CD4-positive, alpha-beta memory T cell (primary cell): ENCODE results near the gene CD86. TPM values are rescaled to one million over a fixed set of nuclear protein-coding genes. Genes with fewer than 3 reads are reported as not detected.
A peak's percentile ranks its signal among the peaks of the same experiment; 100 is the strongest.

ENCODE experiments used
- CTCF ChIA-PET: fragments of 350-600 bp; sonication (Branson Sonifier 250); formaldehyde crosslinking; loops from one replicate; lab custom pipeline; 2021; ENCODE audit warnings: inconsistent platforms; ENCODE audit not compliant: partially characterized antibody; lab: Charles Lee
- POLR2A ChIA-PET: fragments of 350-600 bp; sonication (Branson Sonifier 250); formaldehyde crosslinking; loops from one replicate; lab custom pipeline; 2021; ENCODE audit not compliant: partially characterized antibody; lab: Charles Lee
- DNase-seq, 5 donors: peaks; one replicate each; pipeline versions ENCODE4 v3.0.0 to v3.0.0-alpha.2; 2020 to 2022; ENCODE audit warnings: mixed read lengths in 1 of 5
- H3K27ac ChIP-seq: one replicate; pipeline ENCODE4 v1.7.0; 2013; ENCODE audit warnings: low read depth, low read length
- H3K27me3 ChIP-seq: 2 replicates; pipeline ENCODE4 v1.7.0; 2013; ENCODE audit warnings: mild to moderate bottlenecking, low read length, moderate library complexity; ENCODE audit not compliant: insufficient read depth
- H3K36me3 ChIP-seq: 2 replicates; pipeline ENCODE4 v1.7.0; 2013; ENCODE audit warnings: mild to moderate bottlenecking, low read length, moderate library complexity; ENCODE audit not compliant: insufficient read depth
- H3K4me1 ChIP-seq: 2 replicates; pipeline ENCODE4 v1.7.0; 2013; ENCODE audit warnings: mild to moderate bottlenecking, low read length, moderate library complexity; ENCODE audit not compliant: insufficient read depth
- H3K4me3 ChIP-seq, 2 donors: one replicate each; pipeline ENCODE4 v1.7.0; 2013; ENCODE audit warnings: low read length in 2 of 2, mild to moderate bottlenecking in 1 of 2
- H3K9me3 ChIP-seq, 2 donors: one replicate each; pipeline ENCODE4 v1.7.0; 2013; ENCODE audit warnings: low read length in 2 of 2, control low read depth in 1 of 2; ENCODE audit not compliant: control insufficient read depth in 1 of 2
- H3K27ac Mint-ChIP-seq, 7 donors: one replicate each; pipeline ENCODE4 v1.8.0; 2020 to 2021; ENCODE audit warnings: mixed read lengths in 7 of 7, mild to moderate bottlenecking in 6 of 7, inconsistent platforms in 3 of 7, moderate library complexity in 3 of 7
- H3K27me3 Mint-ChIP-seq, 2 donors: one replicate each; pipeline ENCODE4 v1.8.0; 2020 to 2021; ENCODE audit warnings: mixed read lengths in 2 of 2
- H3K36me3 Mint-ChIP-seq, 2 donors: one replicate each; pipeline ENCODE4 v1.8.0; 2020 to 2021; ENCODE audit warnings: mixed read lengths in 2 of 2, inconsistent platforms in 1 of 2, mild to moderate bottlenecking in 1 of 2
- H3K4me1 Mint-ChIP-seq, 4 donors: one replicate each; pipeline ENCODE4 v1.8.0; 2020 to 2021; ENCODE audit warnings: mixed read lengths in 4 of 4, mild to moderate bottlenecking in 1 of 4
- H3K4me3 Mint-ChIP-seq, 8 donors: one replicate each; pipeline ENCODE4 v1.8.0; 2020 to 2021; ENCODE audit warnings: mixed read lengths in 8 of 8, mild to moderate bottlenecking in 7 of 8, moderate library complexity in 6 of 8, inconsistent platforms in 3 of 8
- H3K9me3 Mint-ChIP-seq, 8 donors: one replicate each; pipeline ENCODE4 v1.8.0; 2020 to 2021; ENCODE audit warnings: mixed read lengths in 8 of 8, mild to moderate bottlenecking in 5 of 8, inconsistent platforms in 3 of 8, moderate library complexity in 1 of 8
- intact Hi-C: fragments of 100-400 bp; cut with micrococcal nuclease; formaldehyde crosslinking; loops from one replicate; pipeline ENCODE4 v1.15.1; 2023
- polyA plus RNA-seq, 2 donors: library from polyadenylated mRNA; unstranded; fragments of 300-500 nt; fragmentation: Illumina TruSeq; gene quantifications; one replicate each; pipeline ENCODE4 v1.2.3, GENCODE V29; 2021
- total RNA-seq, 2 experiments: library from RNA; stranded (reverse); gene quantifications; one replicate each; pipeline ENCODE4 v1.2.3, GENCODE V29; 2021

Gene CD86
- total and polyA plus RNA-seq, 4 experiments from 2014 or later, result 0.31 to 1.8 (median 0.90) TPM

DNA sequence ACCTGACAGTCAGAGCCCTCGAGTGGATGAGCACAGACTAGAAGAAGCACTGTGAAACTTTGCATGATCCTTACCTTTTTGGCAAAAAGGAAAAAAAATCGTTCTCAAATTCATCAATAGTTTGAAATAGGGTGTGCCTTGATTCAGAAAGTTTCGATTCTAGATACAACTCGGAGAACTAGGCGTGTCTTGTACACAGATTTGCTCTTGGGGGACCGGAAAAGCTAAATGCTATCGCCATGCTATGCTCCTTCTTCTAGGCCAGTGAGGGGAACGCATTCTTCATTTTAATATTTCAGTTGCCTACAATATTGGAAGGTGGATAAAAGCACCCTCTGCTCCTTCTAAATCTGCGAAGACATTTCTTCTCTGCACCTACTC lies 25.0 kb downstream of the CD86 start:
- H3K4me1 Mint-ChIP-seq, result peaks cover 0 to 4% (median 0%) of the 10 kb centered on the region in 4 donors
- DNase-seq, result no peak
- Histone ChIP-seq H3K4me1 (peaks cover 6% of the 10 kb centered on the region), H3K27me3 (no peaks in the 10 kb centered on the region), H3K9me3 (no peaks in the 10 kb centered on the region), H3K4me3 (no peak overlapping the region), H3K36me3 (no peaks in the 10 kb centered on the region), H3K27ac (no peak overlapping the region)
- H3K27ac Mint-ChIP-seq, result no peak overlapping the region
- no peak overlapping the region for H3K4me3 Mint-ChIP-seq
- CTCF ChIA-PET, result no interaction called here
- no peaks in the 10 kb centered on the region for H3K36me3 Mint-ChIP-seq
- H3K27me3 Mint-ChIP-seq, result peaks cover 12 to 14% of the 10 kb centered on the region in 2 donors
- intact Hi-C loops, result no loop called here
- POLR2A ChIA-PET, result no interaction called here
- no peaks in the 10 kb centered on the region for H3K9me3 Mint-ChIP-seq

DNA sequence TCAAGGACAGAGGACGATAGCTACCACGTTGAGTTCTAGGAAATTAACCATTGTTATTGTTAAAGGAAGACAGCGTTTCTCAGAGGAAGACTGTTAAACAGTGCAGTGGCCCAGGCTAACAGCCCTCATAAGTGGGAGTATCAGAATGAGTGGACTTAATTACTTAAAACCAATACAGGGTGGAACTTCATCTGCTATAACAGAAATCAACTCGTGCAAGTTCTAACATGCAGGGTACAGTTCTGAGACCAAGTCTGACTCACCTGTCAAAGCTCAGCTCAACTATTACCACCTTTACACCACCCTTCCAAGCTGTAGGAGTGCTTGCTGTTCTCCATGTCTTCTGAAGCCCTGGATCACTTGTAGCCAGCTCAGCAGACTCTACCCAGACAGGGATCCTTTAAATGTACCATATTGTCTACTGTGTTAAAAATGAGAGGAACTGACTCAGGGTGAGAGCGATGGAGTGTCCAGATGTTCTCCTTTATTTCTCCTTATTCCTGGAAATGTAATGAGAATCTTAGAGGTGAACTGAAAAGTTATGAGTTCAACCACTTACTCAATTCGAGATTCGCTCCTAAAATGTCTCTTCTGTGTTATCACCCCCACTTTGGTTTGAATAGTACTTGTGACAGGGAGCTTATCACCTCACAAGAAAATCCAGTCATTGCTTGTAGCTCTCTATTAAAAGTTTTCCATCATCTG lies 26.5 kb downstream of the CD86 start:
- H3K27me3 ChIP-seq, result no peaks in the 10 kb centered on the region
- H3K4me1 ChIP-seq, result peaks cover 6% of the 10 kb centered on the region
- no peak overlapping the region for H3K4me3 ChIP-seq
- CTCF ChIA-PET, result no interaction called here
- Mint-ChIP-seq H3K4me3 (no peak overlapping the region), H3K27me3 (peaks cover 7 to 12% of the 10 kb centered on the region in 2 donors), H3K9me3 (no peaks in the 10 kb centered on the region), H3K4me1 (peaks cover 0 to 4% (median 0%) of the 10 kb centered on the region in 4 donors), H3K36me3 (no peaks in the 10 kb centered on the region), H3K27ac (no peak overlapping the region)
- DNase-seq, result no peak
- H3K9me3 ChIP-seq, result no peaks in the 10 kb centered on the region
- intact Hi-C loops, result no loop called here
- POLR2A ChIA-PET, result no interaction called here
- H3K36me3 ChIP-seq, result no peaks in the 10 kb centered on the region
- H3K27ac ChIP-seq, result no peak overlapping the region

DNA sequence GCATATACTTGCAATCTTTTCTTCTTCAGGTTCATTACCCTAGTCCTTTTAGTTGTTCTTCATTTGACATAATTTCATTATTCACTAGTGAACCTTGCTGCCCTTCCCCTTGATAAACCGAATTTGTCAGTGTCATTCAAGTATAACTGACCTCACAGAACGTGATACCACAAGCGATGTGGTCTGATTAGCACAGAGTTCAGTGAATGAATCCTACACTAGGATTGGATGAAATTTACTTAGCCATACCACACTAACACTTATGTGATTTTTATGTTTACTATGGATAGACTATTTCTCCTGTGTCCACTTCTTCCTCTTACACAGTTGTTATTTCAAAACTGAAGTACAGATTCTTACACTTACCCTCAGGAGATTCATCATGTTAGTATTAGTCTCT lies 27.2 kb downstream of the CD86 start:
- H3K9me3 Mint-ChIP-seq, result no peaks in the 10 kb centered on the region
- H3K27ac Mint-ChIP-seq, result no peak overlapping the region
- intact Hi-C loops, result no loop called here
- Histone ChIP-seq H3K36me3 (no peaks in the 10 kb centered on the region), H3K27me3 (no peaks in the 10 kb centered on the region), H3K4me1 (peaks cover 6% of the 10 kb centered on the region), H3K27ac (no peak overlapping the region), H3K9me3 (no peaks in the 10 kb centered on the region), H3K4me3 (no peak overlapping the region)
- no peak overlapping the region for H3K4me3 Mint-ChIP-seq
- H3K27me3 Mint-ChIP-seq, result peaks cover 6 to 12% of the 10 kb centered on the region in 2 donors
- DNase-seq, result no peak
- peaks cover 0 to under 1% (median 0%) of the 10 kb centered on the region in 4 donors for H3K4me1 Mint-ChIP-seq
- ChIA-PET POLR2A (no interaction called here), CTCF (no interaction called here)
- no peaks in the 10 kb centered on the region for H3K36me3 Mint-ChIP-seq

- no peak for DNase-seq
- no peaks in the 10 kb centered on the region for H3K4me1 Mint-ChIP-seq
- intact Hi-C loops, result no loop called here
- H3K36me3 ChIP-seq, result no peaks in the 10 kb centered on the region
- no peaks in the 10 kb centered on the region for H3K9me3 ChIP-seq
- ChIA-PET CTCF (no interaction called here), POLR2A (no interaction called here)
- peaks cover 3 to 6% of the 10 kb centered on the region in 2 donors for H3K27me3 Mint-ChIP-seq
- H3K9me3 Mint-ChIP-seq, result no peaks in the 10 kb centered on the region
- H3K27ac Mint-ChIP-seq, result no peak overlapping the region
- no peaks in the 10 kb centered on the region for H3K4me1 ChIP-seq
- no peak overlapping the region for H3K4me3 Mint-ChIP-seq
- H3K27me3 ChIP-seq, result no peaks in the 10 kb centered on the region
- H3K4me3 ChIP-seq, result no peak overlapping the region
- no peaks in the 10 kb centered on the region for H3K36me3 Mint-ChIP-seq
- H3K27ac ChIP-seq, result no peak overlapping the region
Observed at GRCh38 chr3:122084799-122085198, 29.6 kb downstream of the CD86 start.

DNA sequence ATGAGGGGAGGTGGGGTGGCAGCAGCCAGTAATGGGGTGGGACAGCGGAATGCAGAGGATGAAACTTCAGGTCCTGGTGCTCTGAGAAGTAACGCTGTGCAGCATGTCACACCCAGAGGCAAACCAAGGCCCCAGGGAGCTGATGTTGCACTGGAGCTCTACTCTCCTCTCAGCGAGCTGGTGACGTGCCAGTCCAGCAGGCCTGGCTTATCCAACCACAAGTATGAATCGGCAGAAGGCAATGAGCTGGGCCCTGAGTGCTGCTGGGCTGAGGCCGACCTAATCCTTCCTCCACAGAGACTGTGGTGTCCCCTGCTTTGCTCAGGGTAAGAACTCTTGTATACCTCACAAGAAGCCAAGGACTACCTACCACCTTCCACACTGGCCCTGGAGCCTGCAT lies 30.5 kb downstream of the CD86 start:
- Histone ChIP-seq H3K4me1 (no peaks in the 10 kb centered on the region), H3K36me3 (no peaks in the 10 kb centered on the region), H3K27me3 (no peaks in the 10 kb centered on the region), H3K4me3 (no peak overlapping the region), H3K27ac (no peak overlapping the region), H3K9me3 (no peaks in the 10 kb centered on the region)
- Mint-ChIP-seq H3K27ac (no peak overlapping the region), H3K27me3 (peaks cover 2 to 6% of the 10 kb centered on the region in 2 donors), H3K4me3 (no peak overlapping the region), H3K9me3 (no peaks in the 10 kb centered on the region), H3K36me3 (no peaks in the 10 kb centered on the region), H3K4me1 (no peaks in the 10 kb centered on the region)
- no peak for DNase-seq
- intact Hi-C loops, result no loop called here
- ChIA-PET POLR2A (no interaction called here), CTCF (no interaction called here)

- intact Hi-C loops, result no loop called here
- Mint-ChIP-seq H3K36me3 (no peaks in the 10 kb centered on the region), H3K27ac (no peak overlapping the region), H3K4me3 (no peak overlapping the region), H3K4me1 (peaks cover 4 to 6% (median 5%) of the 10 kb centered on the region in 4 donors), H3K27me3 (peaks cover 0 to 3% of the 10 kb centered on the region in 2 donors), H3K9me3 (no peaks in the 10 kb centered on the region)
- Histone ChIP-seq H3K27me3 (no peaks in the 10 kb centered on the region), H3K4me1 (no peaks in the 10 kb centered on the region), H3K4me3 (no peak overlapping the region), H3K9me3 (no peaks in the 10 kb centered on the region), H3K36me3 (no peaks in the 10 kb centered on the region), H3K27ac (no peak overlapping the region)
- no peak for DNase-seq
- POLR2A ChIA-PET, result no interaction called here
- CTCF ChIA-PET, result interaction anchor here (0.6 to 1.8 kb wide), 3 partner anchors 11 to 516 kb away, joined by 3 to 4 read pairs (median 3); no protein-coding TSS in a partner anchor
Observed at GRCh38 chr3:122088531-122088930, 33.4 kb downstream of the CD86 start.

GRCh38 chr3:122091602-122092295 lies 36.6 kb downstream of the CD86 start:
- H3K4me1 Mint-ChIP-seq, result peaks cover 4 to 6% (median 5%) of the 10 kb centered on the region in 4 donors
- no peak for DNase-seq
- Histone ChIP-seq H3K4me3 (no peak overlapping the region), H3K36me3 (no peaks in the 10 kb centered on the region), H3K27me3 (peaks cover under 1% of the 10 kb centered on the region), H3K9me3 (no peaks in the 10 kb centered on the region), H3K4me1 (no peaks in the 10 kb centered on the region), H3K27ac (no peak overlapping the region)
- ChIA-PET POLR2A (no interaction called here), CTCF (interaction anchor here (0.9 to 1.7 kb wide), 2 partner anchors 9 to 12 kb away, joined by 4 to 5 read pairs; no protein-coding TSS in a partner anchor)
- H3K9me3 Mint-ChIP-seq, result no peaks in the 10 kb centered on the region
- H3K4me3 Mint-ChIP-seq, result no peak overlapping the region
- no peaks in the 10 kb centered on the region for H3K36me3 Mint-ChIP-seq
- intact Hi-C loops, result loop anchor here (1.0 kb wide), 1 partner anchor 545 kb away; no protein-coding TSS in a partner anchor
- peaks cover 0 to 3% of the 10 kb centered on the region in 2 donors for H3K27me3 Mint-ChIP-seq
- H3K27ac Mint-ChIP-seq, result peak overlapping the region in 1 of 7 donors; percentile 58
